Fibroblast of lung (primary cell): ENCODE results near the gene SCN4A.

Source experiments
- CTCF ChIP-seq, 2 donors: IDR thresholded peaks in 1 of 2; conservative IDR thresholded peaks in 1 of 2; 1 replicate in 1 of 2; 2 replicates in 1 of 2; pipeline ENCODE4 v1.5.1; 2011 to 2012; ENCODE audit warnings: low read length in 2 of 2, control low read depth in 1 of 2, inconsistent platforms in 1 of 2, low read depth in 1 of 2, mild to moderate bottlenecking in 1 of 2
- EZH2 ChIP-seq: IDR thresholded peaks from 2 replicates; pipeline ENCODE4 v1.5.1; 2012; ENCODE audit warnings: low read length, control low read depth, mild to moderate bottlenecking; ENCODE audit errors: missing control alignments

- no peak for TF ChIP-seq CTCF (conservative IDR thresholded peaks at IDR 0.05 in 1 of 2, IDR thresholded peaks at IDR 0.05 in 1 of 2; ENCODE audit: low read depth in 1 of 2, low read length in 2 of 2)
- TF ChIP-seq EZH2 = no peak
Measured at GRCh38 chr17:63942309-63942985, 30.3 kb downstream of the SCN4A start.
